KOPT-K1 (cell line): ENCODE results near the gene TPCN2.
A peak's percentile ranks its signal among the peaks of the same experiment; 100 is the strongest.

Source experiments
- H3K27ac ChIP-seq: fragments of 200-600 bp; sonication (generic); 2 replicates; pipeline ENCODE4 v1.5.1; 2016; ENCODE audit warnings: antibody characterized with exemption, mild to moderate bottlenecking, low read depth, low read length; ENCODE audit not compliant: poor library complexity, severe bottlenecking
- H3K36me3 ChIP-seq: fragments of 200-600 bp; sonication (generic); 2 replicates; pipeline ENCODE4 v1.5.1; 2017; ENCODE audit warnings: antibody characterized with exemption, mild to moderate bottlenecking, low read length, moderate library complexity; ENCODE audit not compliant: insufficient read depth
- H3K9me3 ChIP-seq: fragments of 200-600 bp; sonication (generic); 2 replicates; pipeline ENCODE4 v1.5.1; 2017; ENCODE audit warnings: antibody characterized with exemption, low read length, mild to moderate bottlenecking; ENCODE audit not compliant: insufficient read depth, poor library complexity, severe bottlenecking

TPCN2 gene

GRCh38 chr11:69080257-69080995, 31.7 kb downstream of the TPCN2 start:
- Histone ChIP-seq H3K36me3 (peaks cover 33% of the 10 kb centered on the region; the same call in 1 of the 2 replicates), H3K27ac (peak overlapping the region; percentile 22), H3K9me3 (no peaks in the 10 kb centered on the region)

GRCh38 chr11:69081180-69081579, 32.4 kb downstream of the TPCN2 start:
- Histone ChIP-seq H3K9me3 (no peaks in the 10 kb centered on the region), H3K27ac (no peak overlapping the region), H3K36me3 (peaks cover 33% of the 10 kb centered on the region; the same call in 1 of the 2 replicates)

- peaks cover 26% of the 10 kb centered on the region; the same call in 1 of the 2 replicates for H3K36me3 ChIP-seq
- H3K27ac ChIP-seq: no peak overlapping the region
- H3K9me3 ChIP-seq: no peaks in the 10 kb centered on the region
Measured at GRCh38 chr11:69083531-69084247, 35.0 kb downstream of the TPCN2 start.

- Histone ChIP-seq H3K9me3 (no peaks in the 10 kb centered on the region), H3K36me3 (peaks cover 24% of the 10 kb centered on the region; the same call in 1 of the 2 replicates), H3K27ac (no peak overlapping the region)
Measured at GRCh38 chr11:69084371-69084770, 35.6 kb downstream of the TPCN2 start.

GRCh38 chr11:69085490-69086095, 36.9 kb downstream of the TPCN2 start:
- no peaks in the 10 kb centered on the region for H3K9me3 ChIP-seq
- H3K36me3 ChIP-seq: peaks cover 26% of the 10 kb centered on the region; the same call in 1 of the 2 replicates
- no peak overlapping the region for H3K27ac ChIP-seq

GRCh38 chr11:69086152-69087132, 37.7 kb downstream of the TPCN2 start:
- Histone ChIP-seq H3K27ac (no peak overlapping the region), H3K9me3 (no peaks in the 10 kb centered on the region), H3K36me3 (peaks cover 26% of the 10 kb centered on the region; the same call in 1 of the 2 replicates)

GRCh38 chr11:69087133-69087524, 38.4 kb downstream of the TPCN2 start:
- Histone ChIP-seq H3K9me3 (no peaks in the 10 kb centered on the region), H3K36me3 (peaks cover 21% of the 10 kb centered on the region; the same call in 1 of the 2 replicates)

GRCh38 chr11:69087811-69088210, 39.1 kb downstream of the TPCN2 start:
- Histone ChIP-seq H3K36me3 (peaks cover 21% of the 10 kb centered on the region; the same call in 1 of the 2 replicates), H3K9me3 (no peaks in the 10 kb centered on the region), H3K27ac (no peak overlapping the region)

More at GRCh38 chr11:69087133-69087524, 38.4 kb downstream of the TPCN2 start:
- no peak overlapping the region for H3K27ac ChIP-seq

GRCh38 chr11:69088676-69089146, 40.0 kb downstream of the TPCN2 start:
- Histone ChIP-seq H3K36me3 (peaks cover 27% of the 10 kb centered on the region; the same call in 1 of the 2 replicates), H3K27ac (no peak overlapping the region), H3K9me3 (no peaks in the 10 kb centered on the region)

GRCh38 chr11:69089258-69089657, 40.5 kb downstream of the TPCN2 start:
- peaks cover 27% of the 10 kb centered on the region; the same call in 1 of the 2 replicates for H3K36me3 ChIP-seq
- no peak overlapping the region for H3K27ac ChIP-seq

GRCh38 chr11:69091638-69092165, 43.0 kb downstream of the TPCN2 start:
- Histone ChIP-seq H3K36me3 (peaks cover 27% of the 10 kb centered on the region; the same call in 1 of the 2 replicates), H3K9me3 (no peaks in the 10 kb centered on the region), H3K27ac (no peak overlapping the region)

More at GRCh38 chr11:69089258-69089657, 40.5 kb downstream of the TPCN2 start:
- no peaks in the 10 kb centered on the region for H3K9me3 ChIP-seq

- H3K36me3 ChIP-seq: peaks cover 27% of the 10 kb centered on the region; the same call in 1 of the 2 replicates
- no peak overlapping the region for H3K27ac ChIP-seq
- no peaks in the 10 kb centered on the region for H3K9me3 ChIP-seq
Measured at GRCh38 chr11:69092263-69092662, 43.5 kb downstream of the TPCN2 start.

GRCh38 chr11:69093106-69093505, 44.4 kb downstream of the TPCN2 start:
- Histone ChIP-seq H3K9me3 (no peaks in the 10 kb centered on the region), H3K27ac (no peak overlapping the region), H3K36me3 (peaks cover 27% of the 10 kb centered on the region; the same call in 1 of the 2 replicates)
